MG63 (cell line): Measurements from ENCODE around the gene ZNF101. TPM values are rescaled to one million over a fixed set of nuclear protein-coding genes. Genes with fewer than 3 reads are reported as not detected.
A peak's percentile ranks its signal among the peaks of the same experiment; 100 is the strongest.
"Not testable (repeated sequence)": the region's sequence is repeated elsewhere in the genome, so short reads cannot be mapped to it uniquely, and the experiment has no call there.

Source experiments
- DNase-seq: peaks from one replicate; pipeline ENCODE4 v3.0.0-alpha.2; 2020
- H3K27me3 ChIP-seq: fragments of 250-450 bp; sonication (Bioruptor Pico); 2 replicates; pipeline ENCODE4 v1.5.1; 2020; ENCODE audit warnings: mild to moderate bottlenecking, moderate library complexity
- H3K36me3 ChIP-seq: fragments of 250-450 bp; sonication (Bioruptor Pico); 2 replicates; pipeline ENCODE4 v1.5.1; 2020; ENCODE audit warnings: mild to moderate bottlenecking, moderate library complexity
- H3K4me3 ChIP-seq: fragments of 250-450 bp; sonication (Bioruptor Pico); 2 replicates; pipeline ENCODE4 v1.5.1; 2020; ENCODE audit warnings: mild to moderate bottlenecking, moderate library complexity
- H3K9me3 ChIP-seq: fragments of 250-450 bp; sonication (Bioruptor Pico); 2 replicates; pipeline ENCODE4 v1.5.1; 2020; ENCODE audit warnings: mild to moderate bottlenecking, moderate library complexity
- total RNA-seq: library from RNA; depleted of rRNA; stranded (reverse); fragments of >200 nt; shearing (Covaris generic); gene quantifications from 2 replicates; pipeline ENCODE4 v1.2.3, GENCODE V29; 2014; ENCODE audit warnings: low replicate concordance

Gene ZNF101
- total RNA-seq, 1 experiment from 2014 or later, result 18.0 TPM

DNA sequence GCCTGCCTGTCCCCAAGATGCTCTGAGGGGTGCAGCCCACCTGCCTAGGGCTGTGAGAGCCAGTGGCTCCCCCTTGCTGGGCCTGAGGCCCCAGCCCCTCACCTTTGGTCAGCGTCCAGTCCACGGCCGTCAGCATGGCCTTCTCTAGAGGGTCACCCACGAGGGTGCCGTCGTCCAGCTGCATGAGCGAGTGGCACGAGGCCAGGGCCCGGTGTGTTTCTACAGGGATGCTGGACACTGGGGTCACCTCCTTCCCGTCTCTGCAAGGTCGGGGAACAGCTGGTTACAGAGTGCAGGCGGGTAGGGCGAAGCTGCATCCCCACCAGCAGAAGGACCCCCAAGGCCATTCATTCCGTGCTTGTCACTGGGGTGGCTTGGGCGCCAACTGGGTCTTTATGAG is 14.2 kb upstream of the ZNF101 start:
- no peak for DNase-seq
- Histone ChIP-seq H3K9me3 (no peaks in the 10 kb centered on the region), H3K27me3 (no peaks in the 10 kb centered on the region), H3K4me3 (no peak overlapping the region), H3K36me3 (peaks cover 100% of the 10 kb centered on the region)

- Histone ChIP-seq H3K36me3 (peaks cover 100% of the 10 kb centered on the region), H3K9me3 (no peaks in the 10 kb centered on the region), H3K4me3 (no peak overlapping the region), H3K27me3 (no peaks in the 10 kb centered on the region)
- DNase-seq, result no peak
Measured at GRCh38 chr19:19655051-19655594, 13.5 kb upstream of the ZNF101 start.

GRCh38 chr19:19655641-19656343 is 12.8 kb upstream of the ZNF101 start:
- no peaks in the 10 kb centered on the region for H3K9me3 ChIP-seq
- no peak for DNase-seq
- H3K4me3 ChIP-seq, result no peak overlapping the region
- no peaks in the 10 kb centered on the region for H3K27me3 ChIP-seq
- H3K36me3 ChIP-seq, result peaks cover 98% of the 10 kb centered on the region

DNA sequence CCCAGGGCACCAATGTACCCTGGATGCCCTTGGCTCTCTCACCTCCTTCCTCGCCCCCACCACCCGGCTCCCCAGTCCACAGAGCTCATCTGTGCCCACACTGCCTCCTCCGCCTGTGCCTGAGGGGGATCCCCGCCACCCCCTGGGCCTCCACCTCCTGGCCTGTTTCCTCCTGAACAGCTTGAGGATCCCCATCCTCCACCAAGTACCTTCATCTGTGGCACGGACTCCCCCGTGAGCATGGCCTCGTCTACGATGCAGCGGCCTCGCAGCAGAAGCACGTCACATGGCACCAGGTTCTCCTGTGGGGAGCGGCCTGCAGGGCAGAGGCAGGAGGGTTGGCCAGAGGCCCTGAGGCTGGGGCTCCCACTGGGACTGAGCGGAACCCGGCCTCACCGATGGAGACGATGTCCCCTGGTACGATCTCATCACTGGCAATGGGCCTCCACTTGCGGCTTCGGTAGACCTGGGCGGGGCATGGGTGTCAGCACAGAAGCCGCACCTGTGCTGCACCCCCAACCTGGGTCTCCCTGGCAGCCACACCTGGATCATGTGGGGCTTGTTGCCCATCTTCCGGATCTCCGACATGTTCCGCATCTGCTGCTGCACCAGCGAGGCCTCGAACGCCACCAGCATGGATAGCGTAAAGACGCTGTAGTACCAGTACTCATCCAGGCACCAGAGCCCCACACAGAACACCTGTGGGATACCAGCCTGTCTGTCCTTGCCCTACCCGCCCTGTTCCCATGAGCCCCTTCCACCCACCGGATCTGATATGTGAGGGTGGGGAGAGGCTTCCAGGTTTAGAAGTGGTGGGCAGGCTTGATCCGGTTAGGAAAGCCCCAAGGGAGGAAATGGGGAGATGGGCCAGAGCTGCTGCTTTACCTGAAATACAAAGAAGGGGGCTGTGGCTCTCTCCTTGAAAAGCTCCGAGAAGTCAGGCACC is 11.9 kb upstream of the ZNF101 start:
- H3K27me3 ChIP-seq, result no peaks in the 10 kb centered on the region
- H3K4me3 ChIP-seq, result no peak overlapping the region
- H3K9me3 ChIP-seq, result no peaks in the 10 kb centered on the region
- H3K36me3 ChIP-seq, result peaks cover 98% of the 10 kb centered on the region
- no peak for DNase-seq

- Histone ChIP-seq H3K36me3 (peaks cover 98% of the 10 kb centered on the region), H3K27me3 (no peaks in the 10 kb centered on the region), H3K9me3 (no peaks in the 10 kb centered on the region), H3K4me3 (no peak overlapping the region)
- DNase-seq, result no peak
Measured at GRCh38 chr19:19657397-19657783, 11.2 kb upstream of the ZNF101 start.

DNA sequence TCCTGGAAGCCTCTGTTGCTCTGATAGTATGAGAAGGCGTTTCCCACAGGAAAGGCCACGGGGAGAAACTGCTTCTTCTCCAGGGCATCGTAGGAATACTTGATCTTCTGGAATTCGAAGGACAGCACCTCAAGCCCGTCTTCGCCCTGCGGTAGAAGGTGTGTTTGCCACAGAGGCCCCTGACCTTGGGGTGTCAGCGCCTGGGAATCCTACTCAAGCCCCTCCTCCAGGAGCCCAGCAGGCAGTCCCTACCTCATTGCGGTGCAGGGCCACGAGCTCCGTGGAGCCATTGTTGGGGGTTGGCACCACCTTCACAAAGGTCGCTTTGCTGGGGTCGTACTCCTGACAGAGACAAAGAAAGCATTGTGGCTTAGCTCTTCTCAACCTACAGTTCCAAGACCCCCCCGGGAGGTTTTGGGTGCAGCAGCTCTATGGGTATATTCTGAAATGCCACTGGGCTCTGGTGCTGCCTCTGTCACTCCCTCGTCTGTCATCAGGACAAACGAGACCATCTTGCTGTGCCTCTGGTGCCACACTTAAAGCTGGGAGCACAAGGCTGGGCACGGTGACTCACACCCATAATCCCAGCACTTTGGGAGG is 8.9 kb upstream of the ZNF101 start:
- no peak for DNase-seq

DNA sequence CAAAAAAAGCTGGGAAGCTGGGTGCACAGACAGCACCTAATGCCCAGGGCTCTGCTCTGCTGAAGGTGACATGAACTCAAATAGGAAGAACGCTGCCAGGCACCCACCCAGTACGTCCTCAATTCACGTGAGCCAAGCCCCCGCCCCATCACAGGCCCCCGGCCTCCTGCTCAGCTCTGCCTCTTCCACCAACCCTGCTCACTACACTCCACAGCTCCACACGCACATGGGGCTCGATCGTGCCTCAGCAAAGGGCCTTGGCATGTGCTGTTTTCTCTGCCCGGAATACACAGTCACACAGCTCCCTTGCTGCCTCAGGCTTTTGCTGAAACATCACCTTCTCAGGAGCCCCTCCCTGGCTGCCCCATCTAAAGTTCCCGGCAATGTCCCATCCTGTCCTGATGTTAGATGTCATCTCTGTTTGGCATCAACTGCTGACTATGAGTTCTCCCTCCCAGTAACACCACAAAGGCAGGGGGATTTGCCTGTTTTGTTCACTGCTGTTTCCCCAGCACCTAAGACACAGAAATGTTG is 7.4 kb upstream of the ZNF101 start:
- DNase-seq, result no peak
- peaks cover 2% of the 10 kb centered on the region; the same call in 1 of the 2 replicates for H3K9me3 ChIP-seq
- no peaks in the 10 kb centered on the region for H3K27me3 ChIP-seq
- peaks cover 67% of the 10 kb centered on the region for H3K36me3 ChIP-seq
- H3K4me3 ChIP-seq, result no peak overlapping the region

More for the DNA sequence above, 8.9 kb upstream of the ZNF101 start:
- Histone ChIP-seq H3K27me3 (no peaks in the 10 kb centered on the region), H3K36me3 (peaks cover 82% of the 10 kb centered on the region), H3K9me3 (no peaks in the 10 kb centered on the region), H3K4me3 (no peak overlapping the region)

GRCh38 chr19:19661675-19662251 is 6.9 kb upstream of the ZNF101 start:
- H3K27me3 ChIP-seq, result no peaks in the 10 kb centered on the region
- no peak for DNase-seq
- peaks cover 62% of the 10 kb centered on the region for H3K36me3 ChIP-seq
- peaks cover 2% of the 10 kb centered on the region; the same call in 1 of the 2 replicates for H3K9me3 ChIP-seq
- peak overlapping the region; percentile 84; the same call in 1 of the 2 replicates for H3K4me3 ChIP-seq

DNA sequence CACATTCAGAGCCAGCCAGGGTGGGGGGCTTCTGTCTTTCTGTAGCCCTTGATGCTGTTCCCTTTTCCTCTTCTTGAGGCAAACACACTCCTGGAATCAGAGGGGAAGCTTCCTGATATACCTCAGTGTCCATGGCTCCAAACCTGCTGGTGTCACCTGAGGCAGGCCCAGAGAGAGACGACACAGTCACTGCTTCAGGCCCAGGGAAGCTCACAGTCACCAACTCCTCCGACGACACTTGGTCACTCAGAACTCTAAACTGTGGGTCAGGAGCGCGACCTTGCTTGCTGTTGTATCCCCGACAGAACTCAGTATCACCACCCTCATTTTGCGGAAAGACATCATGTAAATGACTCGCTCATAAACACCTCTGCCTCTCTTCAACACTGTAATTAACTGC is 6.3 kb upstream of the ZNF101 start:
- DNase-seq, result no peak
- Histone ChIP-seq H3K27me3 (no peaks in the 10 kb centered on the region), H3K36me3 (peaks cover 56% of the 10 kb centered on the region), H3K4me3 (peak overlapping the region; percentile 84), H3K9me3 (peaks cover 2% of the 10 kb centered on the region; the same call in 1 of the 2 replicates)

DNA sequence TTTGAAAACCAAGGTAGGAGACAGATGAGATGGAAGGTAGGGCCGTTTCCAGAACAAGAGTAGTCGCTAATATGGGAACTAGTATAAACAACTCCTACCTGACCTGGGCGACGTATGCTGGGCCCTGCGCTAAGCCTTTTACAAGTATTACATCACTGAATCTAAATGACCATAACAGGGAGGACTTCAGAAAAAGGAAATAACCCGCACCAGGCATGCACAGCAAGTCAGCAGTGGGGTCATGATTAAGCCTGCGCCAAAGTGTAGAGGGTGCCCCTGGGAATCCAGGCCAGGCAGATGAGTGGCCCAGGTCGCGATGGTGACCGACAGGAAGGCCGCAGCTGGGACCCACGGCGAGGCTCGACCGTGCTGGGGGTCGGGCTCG is 5.8 kb upstream of the ZNF101 start:
- Histone ChIP-seq H3K27me3 (no peaks in the 10 kb centered on the region), H3K36me3 (peaks cover 51% of the 10 kb centered on the region)
- DNase-seq, result no peak

DNA sequence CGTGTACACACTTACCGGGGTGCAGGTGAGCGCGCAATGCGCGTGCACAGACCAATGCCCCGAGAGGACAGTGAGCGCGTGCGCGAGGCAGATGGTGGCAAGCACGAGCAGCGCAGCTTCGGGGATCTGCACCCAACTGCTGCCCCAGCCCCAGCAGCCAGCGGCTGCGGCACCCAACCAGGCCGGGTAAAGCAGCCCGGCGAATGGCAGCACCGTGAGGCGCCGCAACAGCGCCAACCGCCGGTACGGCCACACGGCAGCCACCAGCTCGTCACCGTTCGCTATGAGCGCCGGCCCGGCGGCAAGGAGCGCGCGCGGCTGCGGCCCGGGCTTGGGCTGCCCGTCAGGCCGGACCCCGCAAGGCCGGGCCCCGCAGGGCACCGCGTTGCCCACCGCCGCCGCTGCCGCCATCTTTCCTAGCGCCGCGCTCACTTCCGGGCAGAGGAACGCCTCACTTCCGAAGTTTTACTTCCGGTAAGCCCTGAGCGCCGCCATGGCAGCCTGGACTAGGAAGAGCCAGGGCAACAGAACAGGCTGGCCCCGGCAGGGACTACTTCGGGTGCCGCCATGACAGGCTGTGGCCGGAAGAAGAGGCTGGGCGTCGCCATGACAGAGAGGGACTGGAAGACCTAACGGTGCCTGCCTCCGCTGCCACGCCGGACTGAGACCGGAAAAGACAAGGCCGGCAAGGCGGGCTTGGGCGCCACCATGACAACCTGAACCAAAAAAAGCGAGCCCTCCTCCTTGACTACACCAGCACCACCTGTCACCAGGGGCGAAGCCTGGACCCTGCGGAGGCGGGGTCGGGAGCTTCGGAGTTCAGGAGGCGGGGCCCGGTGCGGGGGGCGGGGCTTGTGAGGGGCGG is 5.2 kb upstream of the ZNF101 start, which contains the start of gene ATP13A1:
Gene ATP13A1 (minus strand): TSS at position 421 of the 865 bp plus-strand sequence. CDS start 10 bp downstream, at position 411.
- peaks cover 2% of the 10 kb centered on the region; the same call in 1 of the 2 replicates for H3K9me3 ChIP-seq
- no peaks in the 10 kb centered on the region for H3K27me3 ChIP-seq
- H3K4me3 ChIP-seq, result peak within 1 kb of the TSS; percentile 84
- DNase-seq, result peak; percentile 99
- peaks cover 45% of the 10 kb centered on the region for H3K36me3 ChIP-seq

More for the DNA sequence above, 5.8 kb upstream of the ZNF101 start:
- Histone ChIP-seq H3K4me3 (peak overlapping the region; percentile 84), H3K9me3 (peaks cover 2% of the 10 kb centered on the region; the same call in 1 of the 2 replicates)

DNA sequence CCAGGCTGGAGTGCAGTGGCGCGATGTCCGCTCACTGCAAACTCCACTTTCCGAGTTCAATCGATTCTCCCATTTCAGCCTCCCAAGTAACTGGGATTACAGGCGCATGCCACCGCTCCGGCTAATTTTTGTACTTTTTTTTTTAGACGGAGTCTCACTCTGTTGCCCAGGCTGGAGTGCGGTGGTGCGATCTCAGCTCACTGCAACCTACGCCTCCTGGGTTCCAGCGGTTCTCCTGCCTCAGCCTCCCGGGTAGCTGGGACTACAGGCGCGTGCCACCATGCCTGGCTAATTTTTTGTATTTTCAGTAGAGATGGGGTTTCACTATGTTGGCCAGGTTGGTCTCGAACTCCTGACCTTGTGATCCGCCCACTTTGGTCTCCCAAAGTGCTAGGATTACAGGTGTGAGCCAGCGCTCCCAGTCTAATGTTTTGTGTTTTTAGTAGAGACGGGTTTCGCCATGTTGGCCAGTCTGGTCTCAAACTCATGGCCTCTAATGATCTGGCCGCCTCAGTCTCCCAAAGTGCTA is 3.2 kb upstream of the ZNF101 start:
- not testable (repeated sequence) for H3K4me3 ChIP-seq, DNase-seq, H3K27me3 ChIP-seq
- Histone ChIP-seq H3K9me3 (peaks cover 16% of the 10 kb centered on the region), H3K36me3 (peaks cover 33% of the 10 kb centered on the region)

DNA sequence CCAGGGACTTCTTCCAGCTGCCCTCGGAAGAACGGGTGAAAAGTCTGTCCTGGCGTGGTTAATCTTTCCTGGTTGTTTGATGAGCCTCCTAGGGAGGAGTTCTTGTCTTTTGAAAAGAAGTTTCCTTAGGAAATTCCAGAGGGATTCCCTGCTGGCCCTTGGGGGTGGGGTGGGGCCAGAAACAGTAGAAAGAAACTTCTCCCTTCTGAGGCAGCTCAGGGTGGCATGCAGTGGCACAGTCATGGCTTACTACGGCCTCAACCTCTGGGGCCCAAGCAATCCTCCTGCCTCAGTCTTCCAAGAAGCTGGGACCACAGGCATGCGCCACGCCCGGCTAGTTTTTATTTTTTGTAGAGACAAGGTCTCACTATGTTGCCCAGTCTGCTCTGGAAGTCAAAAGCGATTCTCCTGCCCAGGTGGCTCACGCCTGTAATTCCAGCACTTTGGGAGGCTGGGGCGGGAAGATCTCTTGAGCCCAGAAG is 1.5 kb downstream of the ZNF101 start:
- H3K36me3 ChIP-seq, result peaks cover 34% of the 10 kb centered on the region
- H3K9me3 ChIP-seq, result peaks cover 33% of the 10 kb centered on the region
- H3K27me3 ChIP-seq, result no peaks in the 10 kb centered on the region
- no peak for DNase-seq
- peak overlapping the region; percentile 91 for H3K4me3 ChIP-seq

DNA sequence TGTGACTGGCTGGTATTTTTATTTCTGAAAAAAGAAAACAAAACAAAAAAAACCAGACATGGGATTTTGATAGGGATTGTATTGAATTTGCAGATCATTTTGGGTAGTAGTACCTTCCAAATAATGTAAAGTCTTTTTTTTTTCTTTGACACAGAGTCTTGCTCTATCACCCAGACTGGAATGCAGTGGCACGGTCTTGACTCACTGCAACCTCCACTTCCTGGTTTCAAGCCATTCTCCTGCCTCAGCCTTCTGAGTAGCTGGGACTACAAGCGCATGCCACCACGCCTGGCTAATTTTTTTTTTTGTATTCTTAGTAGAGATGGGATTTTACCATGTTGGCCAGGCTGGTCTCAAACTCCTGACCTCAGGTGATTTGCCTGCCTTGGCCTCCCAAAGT is 4.2 kb downstream of the ZNF101 start:
- Histone ChIP-seq H3K9me3 (peaks cover 49% of the 10 kb centered on the region), H3K36me3 (peaks cover 60% of the 10 kb centered on the region), H3K4me3 (no peak overlapping the region), H3K27me3 (no peaks in the 10 kb centered on the region)
- no peak for DNase-seq

DNA sequence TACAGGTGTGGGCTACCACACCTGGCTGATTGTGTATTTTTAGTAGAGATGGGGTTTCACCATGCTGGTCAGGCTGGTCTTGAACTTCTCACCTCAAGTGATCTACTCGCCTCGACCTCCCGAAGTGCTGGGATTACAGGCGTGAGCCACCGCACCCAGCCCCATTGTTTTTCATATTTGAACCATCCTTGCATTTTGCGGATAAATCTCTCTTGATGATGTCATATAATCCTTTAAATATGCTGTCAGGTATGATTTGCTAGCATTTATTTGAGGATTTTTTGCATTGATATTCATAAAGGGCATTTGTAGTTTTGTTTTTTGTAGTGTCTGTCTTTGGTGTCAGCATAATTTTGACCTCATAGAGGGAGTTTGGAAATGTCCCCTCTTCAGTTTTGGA is 5.7 kb downstream of the ZNF101 start:
- Histone ChIP-seq H3K36me3 (peaks cover 72% of the 10 kb centered on the region), H3K27me3 (no peaks in the 10 kb centered on the region), H3K9me3 (peaks cover 59% of the 10 kb centered on the region), H3K4me3 (no peak overlapping the region)
- no peak for DNase-seq
